Liver (tissue), 9 donors: Measurements from ENCODE around the gene CFAP74. TPM values are rescaled to one million over a fixed set of nuclear protein-coding genes. Genes with fewer than 3 reads are reported as not detected.
"Not testable (repeated sequence)": the region's sequence is repeated elsewhere in the genome, so short reads cannot be mapped to it uniquely, and the experiment has no call there.

Source experiments
- DNase-seq: peaks from one replicate; pipeline ENCODE4 v3.0.0-alpha.2; 2017; ENCODE audit warnings: low spot score
- H3K27ac ChIP-seq, 2 donors: one replicate each; pipeline ENCODE4 v1.7.0; 2013; ENCODE audit warnings: inconsistent platforms in 2 of 2, low read length in 2 of 2, control low read depth in 1 of 2, low read depth in 1 of 2, mild to moderate bottlenecking in 1 of 2
- H3K27me3 ChIP-seq, 4 donors: one replicate each; pipeline versions ENCODE4 v1.6.1 to v1.7.0; 2013; ENCODE audit warnings: low read length in 3 of 4, inconsistent platforms in 1 of 4, mild to moderate bottlenecking in 1 of 4, moderate library complexity in 1 of 4; ENCODE audit not compliant: control insufficient read depth in 4 of 4, insufficient read depth in 4 of 4
- H3K36me3 ChIP-seq, 4 donors: one replicate each; pipeline versions ENCODE4 v1.6.1 to v1.7.0; 2013; ENCODE audit warnings: low read length in 3 of 4, mild to moderate bottlenecking in 3 of 4, low read depth in 1 of 4, moderate library complexity in 1 of 4; ENCODE audit not compliant: control insufficient read depth in 4 of 4, insufficient read depth in 3 of 4
- H3K4me1 ChIP-seq, 4 donors: one replicate each; pipeline versions ENCODE4 v1.6.1 to v1.7.0; 2013; ENCODE audit warnings: low read length in 3 of 4, mild to moderate bottlenecking in 3 of 4, moderate library complexity in 1 of 4; ENCODE audit not compliant: control insufficient read depth in 4 of 4, insufficient read depth in 4 of 4
- H3K4me3 ChIP-seq, 3 donors: one replicate each; pipeline versions ENCODE4 v1.6.1 to v1.7.0; 2013; ENCODE audit warnings: low read length in 3 of 3, control low read depth in 1 of 3, low read depth in 1 of 3, mild to moderate bottlenecking in 1 of 3
- H3K9ac ChIP-seq, 2 donors: one replicate each; pipeline ENCODE4 v1.7.0; 2013; ENCODE audit warnings: low read length in 2 of 2, mild to moderate bottlenecking in 2 of 2, moderate library complexity in 2 of 2, control low read depth in 1 of 2, low read depth in 1 of 2
- H3K9me3 ChIP-seq, 4 donors: one replicate each; pipeline versions ENCODE4 v1.6.1 to v1.7.0; 2013; ENCODE audit warnings: low read length in 3 of 4; ENCODE audit not compliant: control insufficient read depth in 4 of 4
- FOXA1 ChIP-seq: IDR thresholded peaks from 2 replicates; pipeline ENCODE4 v1.6.1; 2016; ENCODE audit warnings: antibody characterized with exemption
- HNF4A ChIP-seq, 2 donors: conservative IDR thresholded peaks; 2 replicates each; pipeline ENCODE4 v1.6.1; 2016; ENCODE audit warnings: antibody characterized with exemption in 2 of 2, mild to moderate bottlenecking in 2 of 2
- HNF4G ChIP-seq: IDR thresholded peaks from 2 replicates; pipeline ENCODE4 v1.6.1; 2016; ENCODE audit warnings: antibody characterized with exemption
- JUND ChIP-seq, 2 donors: IDR thresholded peaks; 2 replicates each; pipeline ENCODE4 v1.6.1; 2016; ENCODE audit warnings: antibody characterized with exemption in 2 of 2
- NR2F2 ChIP-seq: IDR thresholded peaks from 2 replicates; pipeline ENCODE4 v1.6.1; 2016; ENCODE audit warnings: antibody characterized with exemption
- RAD21 ChIP-seq, 2 donors: IDR thresholded peaks; 2 replicates each; pipeline ENCODE4 v1.6.1; 2016; ENCODE audit warnings: antibody characterized with exemption in 2 of 2, mild to moderate bottlenecking in 2 of 2
- RXRA ChIP-seq, 2 donors: IDR thresholded peaks; 2 replicates each; pipeline ENCODE4 v1.6.1; 2017 to 2018; ENCODE audit warnings: antibody characterized with exemption in 2 of 2, mild to moderate bottlenecking in 1 of 2
- SP1 ChIP-seq: IDR thresholded peaks from 2 replicates; pipeline ENCODE4 v1.6.1; 2018; ENCODE audit warnings: antibody characterized with exemption, mild to moderate bottlenecking
- TAF1 ChIP-seq: conservative IDR thresholded peaks from 2 replicates; pipeline ENCODE4 v1.6.1; 2016; ENCODE audit warnings: antibody characterized with exemption, mild to moderate bottlenecking
- YY1 ChIP-seq: IDR thresholded peaks from 2 replicates; pipeline ENCODE4 v1.6.1; 2016; ENCODE audit warnings: antibody characterized with exemption, mild to moderate bottlenecking
- WGBS: extraction: QIAGEN DNeasy Blood & Tissue Kit; methylation state at CpG from one replicate; pipeline ENCODE4 v1.1.7; 2013; 5-methylcytosine and 5-hydroxymethylcytosine counted together
- polyA plus RNA-seq, 2 donors: library from polyadenylated mRNA; stranded (reverse) in 1 of 2; unstranded in 1 of 2; fragments of 200-250 nt in 1 of 2; fragments of >200 nt in 1 of 2; fragmentation: Nextera tagmentation in 1 of 2; extraction: Ambion mirVana in 1 of 2; gene quantifications; one replicate each; pipeline versions ENCODE4 v1.2.1 to v1.2.3, GENCODE V29; 2013 to 2015
- total RNA-seq, 2 donors: library from RNA; depleted of rRNA; stranded (reverse); fragments of >200 nt; gene quantifications; one replicate each; pipeline ENCODE4 v1.2.3, GENCODE V29; 2014
- TF ChIP-seq, protein P1 (sequence below): IDR thresholded peaks from 2 replicates; pipeline ENCODE4 v1.6.1; 2016; ENCODE audit warnings: antibody characterized with exemption
- TF ChIP-seq, protein P2 (sequence below): IDR thresholded peaks from 2 replicates; pipeline ENCODE4 v1.6.1; 2016; ENCODE audit warnings: antibody characterized with exemption
- TF ChIP-seq, protein P3 (sequence below): IDR thresholded peaks from 2 replicates; pipeline ENCODE4 v1.6.1; 2016; ENCODE audit warnings: antibody characterized with exemption, mild to moderate bottlenecking
- TF ChIP-seq, protein P4 (sequence below): IDR thresholded peaks from 2 replicates; pipeline ENCODE4 v1.6.1; 2016; ENCODE audit warnings: antibody characterized with exemption
- donor health status: healthy.
- donor health status: healthy.
- donor health status: healthy.
- donor health status: healthy.
- donor health status: healthy.

CFAP74 gene
- total and polyA plus RNA-seq, 4 donors: under 0.01 to 0.31 TPM; not detected in 2

DNA sequence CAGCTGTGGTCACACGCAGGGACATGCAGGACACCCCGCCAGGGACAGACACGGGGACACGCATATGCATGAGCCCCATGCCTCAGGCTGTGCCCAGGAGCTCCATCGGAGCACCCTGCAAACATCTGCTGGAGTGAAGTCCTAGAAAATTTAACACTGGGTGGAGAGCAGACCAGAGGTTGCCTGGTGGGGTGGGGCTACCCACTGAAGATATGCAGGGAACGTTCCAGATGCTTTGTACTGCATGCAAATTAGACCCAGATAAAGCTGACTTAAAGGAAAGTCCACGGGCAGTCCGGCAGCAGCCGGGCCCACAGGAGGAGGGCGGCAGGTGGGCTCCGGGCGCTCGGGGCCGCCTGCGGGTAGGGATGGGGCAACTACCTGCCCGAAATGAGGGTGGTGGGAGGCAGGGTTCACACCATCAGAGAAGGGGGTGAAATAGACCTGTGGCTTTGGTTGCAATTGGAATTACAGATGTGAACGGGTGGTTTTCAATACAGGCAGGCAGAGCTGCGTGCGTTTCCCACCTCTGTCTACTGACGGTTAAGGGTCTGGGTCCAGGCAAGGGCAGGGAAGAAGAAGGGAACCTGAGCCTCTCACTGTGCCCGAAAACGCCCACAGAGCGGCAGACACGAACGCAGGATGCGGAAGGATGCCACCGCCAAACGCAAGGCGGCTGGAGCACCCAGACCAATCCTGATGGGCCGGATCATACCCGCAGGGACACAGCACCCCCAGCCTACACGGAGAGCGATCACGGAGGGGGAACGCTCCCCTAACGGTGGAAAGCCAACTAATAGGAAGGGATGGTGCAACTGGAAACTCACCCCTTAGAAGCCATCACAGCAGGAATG is 21.0 kb downstream of the CFAP74 start:
- DNase-seq: no peak

DNA sequence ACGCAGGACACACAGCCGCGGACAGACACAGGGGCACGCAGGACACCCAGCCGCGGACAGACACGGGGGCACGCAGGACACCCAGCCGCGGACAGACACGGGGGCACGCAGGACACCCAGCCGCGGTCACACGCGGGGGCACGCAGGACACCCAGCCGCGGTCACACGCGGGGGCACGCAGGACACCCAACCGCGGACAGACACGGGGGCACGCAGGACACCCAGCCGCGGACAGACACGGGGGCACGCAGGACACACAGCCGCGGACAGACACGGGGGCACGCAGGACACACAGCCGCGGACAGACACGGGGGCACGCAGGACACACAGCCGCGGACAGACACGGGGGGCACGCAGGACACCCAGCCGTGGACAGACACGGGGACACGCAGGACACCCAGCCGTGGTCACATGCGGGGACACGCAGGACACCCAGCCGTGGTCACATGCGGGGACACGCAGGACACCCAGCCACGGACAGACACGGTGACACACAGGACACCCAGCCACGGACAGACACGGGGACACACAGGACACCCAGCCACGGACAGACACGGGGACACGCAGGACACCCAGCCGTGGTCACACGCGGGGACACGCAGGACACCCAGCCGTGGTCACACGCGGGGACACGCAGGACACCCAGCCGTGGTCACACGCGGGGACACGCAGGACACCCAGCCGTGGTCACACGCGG is 21.8 kb downstream of the CFAP74 start:
- H3K9me3 ChIP-seq, DNase-seq, H3K36me3 ChIP-seq, H3K27me3 ChIP-seq, H3K9ac ChIP-seq, H3K4me3 ChIP-seq, H3K4me1 ChIP-seq, H3K27ac ChIP-seq: not testable (repeated sequence)
- whole genome bisulfite sequencing: 98% methylated on average over 70 of the region's 73 CpGs

More for the DNA sequence above, 21.0 kb downstream of the CFAP74 start:
- TF ChIP-seq, protein P1, sequence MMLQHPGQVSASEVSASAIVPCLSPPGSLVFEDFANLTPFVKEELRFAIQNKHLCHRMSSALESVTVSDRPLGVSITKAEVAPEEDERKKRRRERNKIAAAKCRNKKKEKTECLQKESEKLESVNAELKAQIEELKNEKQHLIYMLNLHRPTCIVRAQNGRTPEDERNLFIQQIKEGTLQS: no peak
- TF ChIP-seq FOXA1 (no peak), RAD21 (IDR thresholded peaks at IDR 0.05) (no peak), NR2F2 (no peak), YY1 (no peak), JUND (IDR thresholded peaks at IDR 0.05) (no peak), TAF1 (no peak)
- TF ChIP-seq, protein P2, sequence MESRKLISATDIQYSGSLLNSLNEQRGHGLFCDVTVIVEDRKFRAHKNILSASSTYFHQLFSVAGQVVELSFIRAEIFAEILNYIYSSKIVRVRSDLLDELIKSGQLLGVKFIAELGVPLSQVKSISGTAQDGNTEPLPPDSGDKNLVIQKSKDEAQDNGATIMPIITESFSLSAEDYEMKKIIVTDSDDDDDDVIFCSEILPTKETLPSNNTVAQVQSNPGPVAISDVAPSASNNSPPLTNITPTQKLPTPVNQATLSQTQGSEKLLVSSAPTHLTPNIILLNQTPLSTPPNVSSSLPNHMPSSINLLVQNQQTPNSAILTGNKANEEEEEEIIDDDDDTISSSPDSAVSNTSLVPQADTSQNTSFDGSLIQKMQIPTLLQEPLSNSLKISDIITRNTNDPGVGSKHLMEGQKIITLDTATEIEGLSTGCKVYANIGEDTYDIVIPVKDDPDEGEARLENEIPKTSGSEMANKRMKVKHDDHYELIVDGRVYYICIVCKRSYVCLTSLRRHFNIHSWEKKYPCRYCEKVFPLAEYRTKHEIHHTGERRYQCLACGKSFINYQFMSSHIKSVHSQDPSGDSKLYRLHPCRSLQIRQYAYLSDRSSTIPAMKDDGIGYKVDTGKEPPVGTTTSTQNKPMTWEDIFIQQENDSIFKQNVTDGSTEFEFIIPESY: no peak
- TF ChIP-seq, protein P3, sequence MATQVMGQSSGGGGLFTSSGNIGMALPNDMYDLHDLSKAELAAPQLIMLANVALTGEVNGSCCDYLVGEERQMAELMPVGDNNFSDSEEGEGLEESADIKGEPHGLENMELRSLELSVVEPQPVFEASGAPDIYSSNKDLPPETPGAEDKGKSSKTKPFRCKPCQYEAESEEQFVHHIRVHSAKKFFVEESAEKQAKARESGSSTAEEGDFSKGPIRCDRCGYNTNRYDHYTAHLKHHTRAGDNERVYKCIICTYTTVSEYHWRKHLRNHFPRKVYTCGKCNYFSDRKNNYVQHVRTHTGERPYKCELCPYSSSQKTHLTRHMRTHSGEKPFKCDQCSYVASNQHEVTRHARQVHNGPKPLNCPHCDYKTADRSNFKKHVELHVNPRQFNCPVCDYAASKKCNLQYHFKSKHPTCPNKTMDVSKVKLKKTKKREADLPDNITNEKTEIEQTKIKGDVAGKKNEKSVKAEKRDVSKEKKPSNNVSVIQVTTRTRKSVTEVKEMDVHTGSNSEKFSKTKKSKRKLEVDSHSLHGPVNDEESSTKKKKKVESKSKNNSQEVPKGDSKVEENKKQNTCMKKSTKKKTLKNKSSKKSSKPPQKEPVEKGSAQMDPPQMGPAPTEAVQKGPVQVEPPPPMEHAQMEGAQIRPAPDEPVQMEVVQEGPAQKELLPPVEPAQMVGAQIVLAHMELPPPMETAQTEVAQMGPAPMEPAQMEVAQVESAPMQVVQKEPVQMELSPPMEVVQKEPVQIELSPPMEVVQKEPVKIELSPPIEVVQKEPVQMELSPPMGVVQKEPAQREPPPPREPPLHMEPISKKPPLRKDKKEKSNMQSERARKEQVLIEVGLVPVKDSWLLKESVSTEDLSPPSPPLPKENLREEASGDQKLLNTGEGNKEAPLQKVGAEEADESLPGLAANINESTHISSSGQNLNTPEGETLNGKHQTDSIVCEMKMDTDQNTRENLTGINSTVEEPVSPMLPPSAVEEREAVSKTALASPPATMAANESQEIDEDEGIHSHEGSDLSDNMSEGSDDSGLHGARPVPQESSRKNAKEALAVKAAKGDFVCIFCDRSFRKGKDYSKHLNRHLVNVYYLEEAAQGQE: no peak
- Histone ChIP-seq H3K36me3 (no peaks in the 10 kb centered on the region), H3K4me3 (no peak overlapping the region), H3K27me3 (no peaks in the 10 kb centered on the region), H3K9ac (no peak overlapping the region), H3K9me3 (no peaks in the 10 kb centered on the region), H3K27ac (no peak overlapping the region), H3K4me1 (no peaks in the 10 kb centered on the region)
- WGBS: 92% methylated on average over 36 of the region's 36 CpGs

DNA sequence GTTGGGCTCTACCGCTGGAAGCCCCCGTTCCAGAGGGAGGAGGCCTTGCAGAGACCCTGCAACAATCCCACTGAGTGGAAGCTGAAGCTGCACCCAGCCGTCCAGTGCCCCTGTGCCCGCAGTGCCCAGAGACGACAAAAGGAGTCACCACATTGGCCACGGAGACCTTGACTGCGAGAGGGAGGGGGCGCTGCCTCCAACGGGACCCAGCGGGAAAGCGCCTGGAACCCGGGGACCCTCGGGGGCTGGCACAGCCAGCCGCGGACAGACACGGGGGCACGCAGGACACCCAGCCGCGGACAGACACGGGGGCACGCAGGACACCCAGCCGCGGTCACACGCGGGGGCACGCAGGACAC is 22.5 kb downstream of the CFAP74 start:
- Histone ChIP-seq H3K4me1 (no peaks in the 10 kb centered on the region), H3K27me3 (no peaks in the 10 kb centered on the region), H3K9me3 (no peaks in the 10 kb centered on the region), H3K36me3 (no peaks in the 10 kb centered on the region), H3K4me3 (no peak overlapping the region), H3K27ac (no peak overlapping the region), H3K9ac (no peak overlapping the region)
- DNase-seq: no peak
- WGBS: 96% methylated on average over 26 of the region's 26 CpGs
- TF ChIP-seq YY1 (no peak), HNF4A (conservative IDR thresholded peaks at IDR 0.05) (no peak), SP1 (no peak), JUND (IDR thresholded peaks at IDR 0.05) (no peak), FOXA1 (no peak), RAD21 (IDR thresholded peaks at IDR 0.05) (no peak), RXRA (IDR thresholded peaks at IDR 0.05) (no peak), HNF4G (no peak)
- TF ChIP-seq, protein P3: no peak
- TF ChIP-seq, protein P4, sequence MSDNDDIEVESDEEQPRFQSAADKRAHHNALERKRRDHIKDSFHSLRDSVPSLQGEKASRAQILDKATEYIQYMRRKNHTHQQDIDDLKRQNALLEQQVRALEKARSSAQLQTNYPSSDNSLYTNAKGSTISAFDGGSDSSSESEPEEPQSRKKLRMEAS: no peak
